ENCODE results near the gene CCDC148. TPM values are rescaled to one million over a fixed set of nuclear protein-coding genes. Genes with fewer than 3 reads are reported as not detected.

The CCDC148 gene
- total and polyA plus RNA-seq, 2 donors (not counting 3 experiments of a cell fraction or from before 2014, with no cell fraction given): 0.04 to 0.69 TPM

- BruUV-seq (replicated peaks): no TSS peak
- H3K27ac ChIP-seq (ENCODE audit: insufficient read depth, low read depth, low read length): no peak overlapping the region
- no peak for TF ChIP-seq FOS (IDR thresholded peaks at IDR 0.05; ENCODE audit: borderline replicate concordance, insufficient read depth, low read length)
- TF ChIP-seq JUN (IDR thresholded peaks at IDR 0.05; ENCODE audit: borderline replicate concordance, insufficient read depth, insufficient read length, low read depth): no peak
- no peak for TF ChIP-seq GATA2 (IDR thresholded peaks at IDR 0.05; ENCODE audit: insufficient read depth, insufficient read length, low read depth, low read length)
- no peak for TF ChIP-seq EZH2 (IDR thresholded peaks at IDR 0.05; ENCODE audit: borderline replicate concordance, low read depth, low read length, severe bottlenecking)
- no peak for TF ChIP-seq MYC (IDR thresholded peaks at IDR 0.05; ENCODE audit: low read depth, low read length)
- no peak for TF ChIP-seq MAX (IDR thresholded peaks at IDR 0.05; ENCODE audit: insufficient read depth, insufficient read length)
- no peak for TF ChIP-seq POLR2AphosphoS5 (IDR thresholded peaks at IDR 0.05; ENCODE audit: insufficient read depth, low read depth, low read length)
- no peak for TF ChIP-seq POLR2A (IDR thresholded peaks at IDR 0.05; ENCODE audit: low read depth, low read length)
- no peak for TF ChIP-seq CTCF (IDR thresholded peaks at IDR 0.05; ENCODE audit: extremely low read depth in 1 of 2, insufficient read depth in 1 of 2, low read depth in 1 of 2, low read length in 2 of 2)
- no peak overlapping the region for H2AFZ ChIP-seq (ENCODE audit: low read depth, low read length)
- intact Hi-C loops (cut with micrococcal nuclease) (no loop called here), dilution Hi-C loops (cut with MboI; ENCODE audit: extremely low pct_ligation_motif_present, low sequenced_read_pairs) (no loop called here)
- DNase-seq (ENCODE audit: low read depth, low spot score) (no peak), FAIRE-seq (no peak)
- H3K79me2 ChIP-seq (ENCODE audit: control insufficient read depth, insufficient read depth, low read length): peaks cover 21% of the 10 kb centered on the region
- CTCF ChIA-PET: interaction anchor here (0.8 to 2.7 kb wide), 5 partner anchors 10 to 444 kb away, joined by 3 to 6 read pairs (median 4); no protein-coding TSS in a partner anchor
- no peaks in the 10 kb centered on the region for H3K36me3 ChIP-seq (ENCODE audit: control insufficient read depth in 2 of 2, extremely low read depth in 1 of 2, insufficient read depth in 2 of 2, low read length in 2 of 2)
- peaks cover 9% of the 10 kb centered on the region for H3K4me1 ChIP-seq (ENCODE audit: control insufficient read depth, extremely low read depth, insufficient read depth, low read length)
- POLR2A ChIA-PET: no interaction called here
- no peak overlapping the region for H3K9ac ChIP-seq (replicated peaks; ENCODE audit: extremely low read depth, insufficient read depth, low read length)
- no peaks in the 10 kb centered on the region for H3K9me3 ChIP-seq (replicated peaks; ENCODE audit: control insufficient read depth, insufficient read depth, low read length)
- H3K27me3 ChIP-seq (ENCODE audit: control insufficient read depth in 2 of 2, insufficient read depth in 2 of 2, low read length in 2 of 2): no peaks in the 10 kb centered on the region
- H3K9me1 ChIP-seq (replicated peaks; ENCODE audit: control insufficient read depth, extremely low read depth, insufficient read depth, low read length): no peaks in the 10 kb centered on the region
- H3K4me3 ChIP-seq (replicated peaks in 1 of 3; ENCODE audit: insufficient read depth in 1 of 3, low read depth in 1 of 3, low read length in 3 of 3): no peak overlapping the region
- no peak overlapping the region for H3K4me2 ChIP-seq (ENCODE audit: insufficient read depth, low read length)
- H4K20me1 ChIP-seq (replicated peaks; ENCODE audit: control insufficient read depth, extremely low read depth, insufficient read depth, low read length): no peaks in the 10 kb centered on the region
Observed at GRCh38 chr2:158478237-158478636, 21.7 kb upstream of the CCDC148 start.

All from endothelial cell of umbilical vein (primary cell).